ENCODE data around the gene PLXNB1. TPM values are rescaled to one million over a fixed set of nuclear protein-coding genes. Genes with fewer than 3 reads are reported as not detected.

The PLXNB1 gene
- total RNA-seq, 1 donor from 2014 or later, result 211 TPM

DNA sequence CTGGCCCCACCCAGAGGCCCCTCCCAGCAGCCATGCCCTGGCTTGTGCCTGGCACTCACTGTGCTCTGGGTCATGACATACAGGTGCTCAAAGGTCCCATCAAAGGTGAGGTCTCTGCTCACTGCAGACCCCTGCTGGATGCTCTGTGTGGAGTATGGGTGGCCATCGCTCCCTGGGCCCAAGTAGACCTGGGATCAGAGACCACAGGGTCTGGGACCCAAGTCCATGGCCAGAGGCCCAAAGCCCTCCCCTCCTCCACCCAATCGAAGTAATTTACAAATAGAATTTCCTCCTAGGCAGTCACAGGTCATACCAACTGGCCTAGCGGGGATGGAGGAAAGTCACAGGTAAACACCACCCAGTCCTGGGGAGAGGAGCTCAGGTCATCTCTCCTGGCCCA, 7.6 kb downstream of the PLXNB1 start:
- Mint-ChIP-seq H3K4me1 (peaks cover 25% of the 10 kb centered on the region), H3K27me3 (ENCODE audit: low read depth) (no peaks in the 10 kb centered on the region), H3K36me3 (peaks cover 4% of the 10 kb centered on the region), H3K27ac (no peak overlapping the region), H3K4me3 (no peak overlapping the region), H3K9me3 (no peaks in the 10 kb centered on the region)
- no peak for DNase-seq (ENCODE audit: low spot score in 2 of 2, unreplicated experiment in 2 of 2)
- TF ChIP-seq, protein P1, sequence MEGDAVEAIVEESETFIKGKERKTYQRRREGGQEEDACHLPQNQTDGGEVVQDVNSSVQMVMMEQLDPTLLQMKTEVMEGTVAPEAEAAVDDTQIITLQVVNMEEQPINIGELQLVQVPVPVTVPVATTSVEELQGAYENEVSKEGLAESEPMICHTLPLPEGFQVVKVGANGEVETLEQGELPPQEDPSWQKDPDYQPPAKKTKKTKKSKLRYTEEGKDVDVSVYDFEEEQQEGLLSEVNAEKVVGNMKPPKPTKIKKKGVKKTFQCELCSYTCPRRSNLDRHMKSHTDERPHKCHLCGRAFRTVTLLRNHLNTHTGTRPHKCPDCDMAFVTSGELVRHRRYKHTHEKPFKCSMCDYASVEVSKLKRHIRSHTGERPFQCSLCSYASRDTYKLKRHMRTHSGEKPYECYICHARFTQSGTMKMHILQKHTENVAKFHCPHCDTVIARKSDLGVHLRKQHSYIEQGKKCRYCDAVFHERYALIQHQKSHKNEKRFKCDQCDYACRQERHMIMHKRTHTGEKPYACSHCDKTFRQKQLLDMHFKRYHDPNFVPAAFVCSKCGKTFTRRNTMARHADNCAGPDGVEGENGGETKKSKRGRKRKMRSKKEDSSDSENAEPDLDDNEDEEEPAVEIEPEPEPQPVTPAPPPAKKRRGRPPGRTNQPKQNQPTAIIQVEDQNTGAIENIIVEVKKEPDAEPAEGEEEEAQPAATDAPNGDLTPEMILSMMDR (IDR thresholded peaks at IDR 0.05; ENCODE audit: unreplicated experiment), result no peak

- peaks cover 7% of the 10 kb centered on the region for H3K36me3 Mint-ChIP-seq
- H3K9me3 Mint-ChIP-seq, result no peaks in the 10 kb centered on the region
- TF ChIP-seq, protein P1 (IDR thresholded peaks at IDR 0.05; ENCODE audit: unreplicated experiment), result no peak
- H3K27me3 Mint-ChIP-seq (ENCODE audit: low read depth), result no peaks in the 10 kb centered on the region
- no peak for DNase-seq (ENCODE audit: low spot score in 2 of 2, unreplicated experiment in 2 of 2)
- H3K4me1 Mint-ChIP-seq, result peaks cover 11% of the 10 kb centered on the region
- no peak overlapping the region for H3K4me3 Mint-ChIP-seq
- H3K27ac Mint-ChIP-seq, result no peak overlapping the region
Measured at GRCh38 chr3:48420561-48420960, 9.3 kb downstream of the PLXNB1 start.

DNA sequence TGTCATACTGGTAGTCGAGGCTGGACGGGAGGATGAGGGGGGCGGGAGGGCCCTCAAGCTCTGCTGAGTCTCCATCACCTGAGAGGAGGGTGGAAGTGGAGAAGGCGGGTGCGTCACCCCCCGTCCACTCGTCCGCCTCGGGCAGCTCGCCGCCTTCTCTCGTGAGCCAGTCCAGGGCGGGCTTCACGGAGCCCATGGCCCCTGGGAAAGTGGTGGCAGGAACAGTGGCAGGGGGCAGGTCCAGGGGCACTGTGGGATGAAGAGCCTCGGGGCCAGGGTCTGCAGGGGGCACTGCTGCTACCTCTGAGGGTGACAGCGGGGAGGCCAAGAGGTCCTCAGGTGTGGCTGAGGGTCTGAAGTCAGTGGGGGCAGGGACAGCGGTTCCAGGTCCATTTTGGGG, 10.3 kb downstream of the PLXNB1 start:
- H3K4me3 Mint-ChIP-seq, result no peak overlapping the region
- TF ChIP-seq, protein P1 (IDR thresholded peaks at IDR 0.05; ENCODE audit: unreplicated experiment), result no peak
- DNase-seq (ENCODE audit: low spot score in 2 of 2, unreplicated experiment in 2 of 2), result no peak
- no peaks in the 10 kb centered on the region for H3K27me3 Mint-ChIP-seq (ENCODE audit: low read depth)
- H3K27ac Mint-ChIP-seq, result no peak overlapping the region
- peaks cover 9% of the 10 kb centered on the region for H3K36me3 Mint-ChIP-seq
- H3K4me1 Mint-ChIP-seq, result peaks cover 4% of the 10 kb centered on the region
- no peaks in the 10 kb centered on the region for H3K9me3 Mint-ChIP-seq

GRCh38 chr3:48419149-48419548, 10.7 kb downstream of the PLXNB1 start:
- DNase-seq (ENCODE audit: low spot score in 2 of 2, unreplicated experiment in 2 of 2), result no peak
- Mint-ChIP-seq H3K4me3 (no peak overlapping the region), H3K27me3 (ENCODE audit: low read depth) (no peaks in the 10 kb centered on the region), H3K4me1 (no peaks in the 10 kb centered on the region), H3K9me3 (no peaks in the 10 kb centered on the region), H3K36me3 (peaks cover 12% of the 10 kb centered on the region), H3K27ac (no peak overlapping the region)
- TF ChIP-seq, protein P1 (IDR thresholded peaks at IDR 0.05; ENCODE audit: unreplicated experiment), result no peak

DNA sequence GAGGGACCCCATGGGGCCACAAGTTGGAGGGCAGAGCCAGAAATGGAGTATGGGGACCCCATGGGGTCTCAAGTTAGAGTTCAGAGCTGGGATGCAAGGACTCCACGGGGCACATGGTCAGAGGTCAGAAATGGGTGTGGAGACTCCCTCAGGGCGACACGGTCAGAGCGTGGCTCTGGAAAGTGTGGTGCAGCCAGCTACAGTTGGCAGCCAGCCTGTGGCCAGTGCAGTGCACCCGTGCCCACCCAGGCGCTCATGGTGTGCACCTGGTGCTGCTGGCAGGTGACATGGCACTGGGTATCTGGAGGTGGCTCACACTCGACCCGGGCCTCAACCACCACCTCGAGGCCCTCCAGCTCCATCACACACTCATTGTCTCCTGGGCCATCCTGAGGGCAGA, 11.2 kb downstream of the PLXNB1 start:
- no peak overlapping the region for H3K4me3 Mint-ChIP-seq
- peaks cover 12% of the 10 kb centered on the region for H3K36me3 Mint-ChIP-seq

More for the DNA sequence above, 11.2 kb downstream of the PLXNB1 start:
- no peaks in the 10 kb centered on the region for H3K9me3 Mint-ChIP-seq
- H3K4me1 Mint-ChIP-seq, result no peaks in the 10 kb centered on the region
- H3K27me3 Mint-ChIP-seq (ENCODE audit: low read depth), result no peaks in the 10 kb centered on the region
- H3K27ac Mint-ChIP-seq, result no peak overlapping the region
- DNase-seq (ENCODE audit: low spot score in 2 of 2, unreplicated experiment in 2 of 2), result no peak
- TF ChIP-seq, protein P1 (IDR thresholded peaks at IDR 0.05; ENCODE audit: unreplicated experiment), result no peak
